Smooth muscle cell (in vitro differentiated cells): ENCODE results near the gene GLRX3. TPM values are rescaled to one million over a fixed set of nuclear protein-coding genes. Genes with fewer than 3 reads are reported as not detected.
A peak's percentile ranks its signal among the peaks of the same experiment; 100 is the strongest.
"Not testable (repeated sequence)": the region's sequence is repeated elsewhere in the genome, so short reads cannot be mapped to it uniquely, and the experiment has no call there.

Experiments used
- DNase-seq: peaks from one replicate; lab custom pipeline; 2025; ENCODE audit not compliant: unreplicated experiment; lab: John Stamatoyannopoulos, UW
- H2AFZ ChIP-seq: fragments of 200-600 bp; sonication (generic); 2 replicates; pipeline ENCODE4 v1.6.0; 2016; ENCODE audit warnings: antibody characterized with exemption, low read depth, mild to moderate bottlenecking
- H3F3A ChIP-seq: fragments of 200-600 bp; sonication (generic); 2 replicates; pipeline ENCODE4 v1.6.0; 2017; ENCODE audit warnings: antibody characterized with exemption, low read depth
- H3K27ac ChIP-seq: fragments of 200-600 bp; sonication (generic); 2 replicates; pipeline ENCODE4 v1.5.1; 2016; ENCODE audit warnings: low read depth, mild to moderate bottlenecking
- H3K27me3 ChIP-seq: fragments of 200-600 bp; sonication (generic); 2 replicates; pipeline ENCODE4 v1.6.1; 2016; ENCODE audit warnings: low read depth, mild to moderate bottlenecking
- H3K36me3 ChIP-seq: fragments of 200-600 bp; sonication (generic); 2 replicates; pipeline ENCODE4 v1.5.1; 2016; ENCODE audit warnings: low read depth
- H3K4me1 ChIP-seq: fragments of 200-600 bp; sonication (generic); 2 replicates; pipeline ENCODE4 v1.5.1; 2016; ENCODE audit warnings: low read depth
- H3K4me2 ChIP-seq: fragments of 200-600 bp; sonication (generic); 2 replicates; pipeline ENCODE4 v1.6.0; 2016; ENCODE audit warnings: mild to moderate bottlenecking
- H3K4me3 ChIP-seq: fragments of 200-600 bp; sonication (generic); 2 replicates; pipeline ENCODE4 v1.5.1; 2016; ENCODE audit warnings: mild to moderate bottlenecking
- H3K79me2 ChIP-seq: fragments of 200-600 bp; sonication (generic); 2 replicates; pipeline ENCODE4 v1.6.0; 2016; ENCODE audit warnings: low read depth, mild to moderate bottlenecking
- H3K9ac ChIP-seq: fragments of 200-600 bp; sonication (generic); 2 replicates; pipeline ENCODE4 v1.6.0; 2016; ENCODE audit warnings: low read depth
- H3K9me3 ChIP-seq: fragments of 200-600 bp; sonication (generic); replicated peaks from 2 replicates; pipeline ENCODE4 v1.5.1; 2016; ENCODE audit warnings: low read depth
- H4K20me1 ChIP-seq: fragments of 200-600 bp; sonication (generic); 2 replicates; pipeline ENCODE4 v1.6.0; 2016; ENCODE audit warnings: low read depth
- WGBS: methylation state at CpG from one replicate; pipeline ENCODE4 v1.1.7; 2016; ENCODE audit warnings: low lambda C conversion rate; 5-methylcytosine and 5-hydroxymethylcytosine counted together
- polyA plus RNA-seq: library from polyadenylated mRNA; unstranded; fragments of >200 nt; fragmentation: Nextera tagmentation; extraction: Ambion mirVana; gene quantifications from 2 replicates; pipeline ENCODE4 v1.2.1, GENCODE V29; 2016
- total RNA-seq: library from RNA; depleted of rRNA; stranded (reverse); fragments of >200 nt; gene quantifications from 2 replicates; pipeline ENCODE4 v1.2.3, GENCODE V29; 2014
- TF ChIP-seq, protein P1 (sequence below): fragments of 200-600 bp; sonication (generic); IDR thresholded peaks from 2 replicates; pipeline ENCODE4 v1.5.1; 2017; ENCODE audit warnings: borderline replicate concordance, mild to moderate bottlenecking, antibody characterized with exemption; ENCODE audit not compliant: insufficient read depth, poor library complexity, severe bottlenecking

Gene GLRX3
- 101 and 125 TPM in 2 replicates for total RNA-seq
- 127 and 132 TPM in 2 replicates for polyA plus RNA-seq

GRCh38 chr10:130136226-130137089 is at the start of gene GLRX3:
GLRX3 (plus strand) TSS chr10:130136391; CDS start chr10:130136421, 30 bp downstream.
- H3K4me3 ChIP-seq: peak within 1 kb of the TSS; percentile 99
- TF ChIP-seq, protein P1, sequence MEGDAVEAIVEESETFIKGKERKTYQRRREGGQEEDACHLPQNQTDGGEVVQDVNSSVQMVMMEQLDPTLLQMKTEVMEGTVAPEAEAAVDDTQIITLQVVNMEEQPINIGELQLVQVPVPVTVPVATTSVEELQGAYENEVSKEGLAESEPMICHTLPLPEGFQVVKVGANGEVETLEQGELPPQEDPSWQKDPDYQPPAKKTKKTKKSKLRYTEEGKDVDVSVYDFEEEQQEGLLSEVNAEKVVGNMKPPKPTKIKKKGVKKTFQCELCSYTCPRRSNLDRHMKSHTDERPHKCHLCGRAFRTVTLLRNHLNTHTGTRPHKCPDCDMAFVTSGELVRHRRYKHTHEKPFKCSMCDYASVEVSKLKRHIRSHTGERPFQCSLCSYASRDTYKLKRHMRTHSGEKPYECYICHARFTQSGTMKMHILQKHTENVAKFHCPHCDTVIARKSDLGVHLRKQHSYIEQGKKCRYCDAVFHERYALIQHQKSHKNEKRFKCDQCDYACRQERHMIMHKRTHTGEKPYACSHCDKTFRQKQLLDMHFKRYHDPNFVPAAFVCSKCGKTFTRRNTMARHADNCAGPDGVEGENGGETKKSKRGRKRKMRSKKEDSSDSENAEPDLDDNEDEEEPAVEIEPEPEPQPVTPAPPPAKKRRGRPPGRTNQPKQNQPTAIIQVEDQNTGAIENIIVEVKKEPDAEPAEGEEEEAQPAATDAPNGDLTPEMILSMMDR: no peak

GRCh38 chr10:130090565-130090964 is 45.6 kb upstream of the GLRX3 start:
- not testable (repeated sequence) for H3K27ac ChIP-seq, H3K4me2 ChIP-seq, H3K9me3 ChIP-seq, H3K79me2 ChIP-seq, H3K9ac ChIP-seq, H4K20me1 ChIP-seq, H2AFZ ChIP-seq, DNase-seq, H3K36me3 ChIP-seq, H3K4me1 ChIP-seq, H3F3A ChIP-seq, H3K4me3 ChIP-seq, H3K27me3 ChIP-seq
- 70% methylated on average over 5 of the region's 5 CpGs for WGBS

More at GRCh38 chr10:130136226-130137089, at the start of gene GLRX3:
- peak within 1 kb of the TSS; percentile 90 for H3K4me2 ChIP-seq
- no peaks in the 10 kb centered on the region for H3F3A ChIP-seq
- H3K27ac ChIP-seq: peak within 1 kb of the TSS; percentile 97
- H3K27me3 ChIP-seq: no peaks in the 10 kb centered on the region
- H3K79me2 ChIP-seq: peaks cover 53% of the 10 kb centered on the region
- H3K9me3 ChIP-seq: no peaks in the 10 kb centered on the region
- peak; percentile 78 for DNase-seq
- H2AFZ ChIP-seq: peak within 1 kb of the TSS; percentile 75
- under 1% methylated on average over 56 of the region's 96 CpGs for WGBS
- H3K4me1 ChIP-seq: peaks cover 13% of the 10 kb centered on the region
- H4K20me1 ChIP-seq: peaks cover 47% of the 10 kb centered on the region
- H3K36me3 ChIP-seq: no peaks in the 10 kb centered on the region
- peak within 1 kb of the TSS; percentile 97 for H3K9ac ChIP-seq

DNA sequence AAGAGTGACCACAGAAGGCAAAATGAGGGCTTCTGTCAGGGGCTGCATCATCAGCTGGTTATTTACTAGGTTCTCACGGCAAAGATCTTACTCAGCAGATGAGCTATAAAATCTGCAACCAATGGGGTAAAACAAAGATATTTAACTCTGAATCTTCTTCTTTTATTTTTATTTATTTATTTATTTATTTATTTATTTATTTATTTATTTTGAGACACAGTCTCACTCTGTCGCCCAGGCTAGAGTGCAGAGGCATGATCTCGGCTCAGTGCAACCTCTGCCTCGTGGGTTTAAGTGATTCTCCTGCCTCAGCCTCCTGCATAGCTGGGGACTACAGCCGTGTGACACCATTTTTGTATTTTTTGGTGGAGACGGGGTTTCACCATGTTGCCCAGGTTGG is 36.8 kb upstream of the GLRX3 start:
- WGBS: 96% methylated on average over 6 of the region's 6 CpGs
- Histone ChIP-seq H3K9ac (no peak overlapping the region), H3F3A (no peaks in the 10 kb centered on the region), H3K4me1 (no peaks in the 10 kb centered on the region), H3K27ac (no peak overlapping the region), H4K20me1 (no peaks in the 10 kb centered on the region), H3K4me2 (no peak overlapping the region), H3K79me2 (no peaks in the 10 kb centered on the region), H2AFZ (no peak overlapping the region), H3K4me3 (no peak overlapping the region), H3K36me3 (no peaks in the 10 kb centered on the region), H3K9me3 (no peaks in the 10 kb centered on the region), H3K27me3 (no peaks in the 10 kb centered on the region)
- DNase-seq: no peak
- TF ChIP-seq, protein P1: no peak

GRCh38 chr10:130105724-130106123 is 30.5 kb upstream of the GLRX3 start:
- peak overlapping the region; percentile 78 for H3K4me2 ChIP-seq

GRCh38 chr10:130108146-130108545 is 28.0 kb upstream of the GLRX3 start:
- H2AFZ ChIP-seq, H3K4me1 ChIP-seq, H3K27ac ChIP-seq, H3K4me2 ChIP-seq, H3F3A ChIP-seq, H3K9me3 ChIP-seq, DNase-seq, H3K9ac ChIP-seq, H4K20me1 ChIP-seq, H3K4me3 ChIP-seq, H3K36me3 ChIP-seq, H3K27me3 ChIP-seq, H3K79me2 ChIP-seq: not testable (repeated sequence)
- 91% methylated on average over 8 of the region's 8 CpGs for WGBS

More at GRCh38 chr10:130105724-130106123, 30.5 kb upstream of the GLRX3 start:
- Histone ChIP-seq H3F3A (peaks cover 5% of the 10 kb centered on the region), H3K4me3 (peak overlapping the region; percentile 14), H4K20me1 (no peaks in the 10 kb centered on the region), H3K9ac (no peak overlapping the region), H3K9me3 (no peaks in the 10 kb centered on the region), H3K27ac (no peak overlapping the region), H3K79me2 (no peaks in the 10 kb centered on the region), H2AFZ (peak overlapping the region; percentile 17), H3K27me3 (no peaks in the 10 kb centered on the region), H3K4me1 (peaks cover 7% of the 10 kb centered on the region), H3K36me3 (no peaks in the 10 kb centered on the region)
- DNase-seq: no peak
- TF ChIP-seq, protein P1: no peak
- WGBS: 18% methylated on average over 23 of the region's 24 CpGs
